HG03175 (cell line): ENCODE data around the gene BRF1.

Experiments
- ATAC-seq: cut with Tn5 transposase; IDR thresholded peaks from one replicate; pipeline ENCODE4 v1.9.1; 2021; ENCODE audit warnings: mild to moderate bottlenecking, moderate library complexity; ENCODE audit not compliant: unreplicated experiment

Gene BRF1

DNA sequence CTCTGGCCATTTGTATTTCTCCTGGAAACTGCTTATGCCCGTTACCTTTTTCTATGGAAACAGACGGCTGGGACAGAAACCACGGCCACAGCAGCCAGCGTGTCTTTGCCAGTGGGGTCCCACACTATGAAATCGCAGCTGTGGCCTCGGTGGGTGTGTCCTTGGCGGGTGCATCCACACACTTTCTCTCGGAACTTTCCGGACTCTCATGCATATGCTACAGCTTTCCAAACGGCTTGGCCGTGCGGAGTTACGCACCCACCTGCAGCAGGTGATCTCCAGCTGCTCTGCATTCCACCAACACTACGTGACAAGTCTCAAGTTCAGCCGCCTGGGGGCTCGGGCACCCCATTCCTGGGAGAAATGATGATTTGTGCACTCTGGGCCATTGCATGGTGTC lies 53.8 kb downstream of the BRF1 start:
- no peak for ATAC-seq

DNA sequence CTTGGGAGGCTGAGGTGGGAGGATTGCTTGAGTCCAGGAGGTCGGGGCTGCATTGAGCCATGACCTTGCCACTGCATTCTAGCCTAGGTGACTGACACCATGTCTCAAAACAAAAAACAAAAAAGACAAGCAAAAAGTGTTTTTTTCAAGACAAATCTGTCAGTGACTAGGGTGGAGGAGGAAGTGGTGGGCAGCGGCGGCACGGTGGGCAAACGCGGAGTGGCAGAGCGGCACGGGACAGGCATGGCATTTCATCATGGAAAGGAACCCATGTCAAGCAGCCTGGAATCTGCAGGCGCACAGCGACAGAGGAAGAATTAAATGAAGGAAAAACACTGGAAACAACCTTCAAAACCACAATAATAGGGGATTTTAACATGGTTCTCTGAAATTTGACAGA lies 56.5 kb downstream of the BRF1 start:
- ATAC-seq = no peak

DNA sequence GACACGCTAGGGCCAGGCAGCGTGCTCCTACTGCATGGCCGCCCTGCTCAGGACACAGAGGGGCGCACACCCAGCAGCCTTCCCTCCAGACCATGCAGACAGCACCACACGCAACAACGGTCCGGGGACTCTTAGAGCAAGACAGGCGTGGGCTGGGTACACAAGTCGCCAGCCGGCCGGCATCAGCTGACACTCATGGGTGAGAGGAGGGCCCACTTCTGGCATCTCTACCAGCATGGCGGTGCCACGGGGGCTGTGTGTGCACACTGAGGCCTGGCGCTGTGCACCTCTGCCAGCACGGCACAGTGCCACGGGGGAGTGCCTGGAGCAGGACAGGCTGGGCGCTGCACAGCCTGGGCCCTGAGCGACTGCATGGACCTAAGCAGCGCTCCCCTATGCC lies 59.2 kb downstream of the BRF1 start:
- no peak for ATAC-seq

DNA sequence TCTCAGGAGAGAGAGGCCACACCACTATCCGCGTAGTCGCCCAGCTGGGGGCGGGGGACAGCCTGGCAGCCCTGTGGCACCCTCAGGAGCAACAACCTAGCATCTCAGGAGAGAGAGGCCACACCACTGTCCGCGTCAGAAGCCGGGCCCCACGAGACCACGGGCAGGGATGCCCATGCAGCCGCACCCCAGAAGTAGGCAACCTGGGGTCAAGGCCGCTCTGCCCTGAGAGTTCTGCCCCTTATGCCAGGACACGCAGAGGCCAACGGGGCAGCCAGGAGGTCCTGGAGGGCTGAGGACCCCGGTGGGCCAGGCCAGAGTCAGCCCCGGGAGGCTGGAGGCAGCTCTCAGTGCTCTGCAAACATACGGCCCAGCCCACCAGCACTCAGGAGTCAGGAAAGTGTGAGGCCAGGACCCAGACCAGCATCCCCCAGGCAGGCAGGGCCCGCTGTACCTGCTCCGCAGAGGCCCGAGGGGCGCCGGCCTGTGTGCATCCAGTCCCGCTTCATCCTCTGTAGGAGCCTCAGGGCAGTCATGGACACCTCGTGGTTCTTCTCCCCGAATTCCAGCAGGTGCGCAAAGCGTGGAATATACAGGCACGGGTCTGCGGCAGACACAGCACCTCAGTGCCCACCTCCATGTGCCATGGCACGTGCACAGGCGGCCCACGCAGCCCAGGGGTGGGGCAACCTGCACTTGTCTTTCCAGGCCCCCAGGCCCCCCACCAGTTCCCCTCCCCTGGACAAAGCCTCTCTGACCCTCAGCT lies 59.8 kb downstream of the BRF1 start:
- no peak for ATAC-seq

DNA sequence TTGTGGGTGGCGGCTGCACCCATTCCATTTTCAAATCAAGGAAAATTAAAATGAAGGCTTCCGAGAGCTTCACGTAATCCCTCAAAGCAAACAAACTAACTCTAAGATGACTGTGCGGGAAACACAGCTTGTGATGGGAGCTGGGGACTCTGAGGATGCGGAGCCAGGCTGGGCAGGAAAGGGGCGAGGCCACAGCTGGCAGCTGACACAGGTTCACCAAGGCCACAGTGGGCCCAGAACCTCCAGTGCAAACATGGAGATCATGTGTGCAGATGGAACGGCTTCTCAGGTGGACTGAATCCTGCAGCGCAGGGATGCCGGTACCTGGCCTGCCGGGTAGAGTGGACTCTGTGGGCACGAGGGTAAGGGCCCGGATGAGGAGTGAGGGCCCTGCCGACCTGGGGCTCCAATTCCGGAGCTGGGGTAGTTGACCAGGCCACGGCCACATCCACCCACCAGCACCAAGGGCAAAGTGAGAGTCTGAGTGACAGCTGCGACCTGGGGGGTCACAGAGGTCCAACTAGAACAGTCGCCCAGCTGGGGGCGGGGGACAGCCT lies 71.6 kb downstream of the BRF1 start:
- ATAC-seq = no peak

DNA sequence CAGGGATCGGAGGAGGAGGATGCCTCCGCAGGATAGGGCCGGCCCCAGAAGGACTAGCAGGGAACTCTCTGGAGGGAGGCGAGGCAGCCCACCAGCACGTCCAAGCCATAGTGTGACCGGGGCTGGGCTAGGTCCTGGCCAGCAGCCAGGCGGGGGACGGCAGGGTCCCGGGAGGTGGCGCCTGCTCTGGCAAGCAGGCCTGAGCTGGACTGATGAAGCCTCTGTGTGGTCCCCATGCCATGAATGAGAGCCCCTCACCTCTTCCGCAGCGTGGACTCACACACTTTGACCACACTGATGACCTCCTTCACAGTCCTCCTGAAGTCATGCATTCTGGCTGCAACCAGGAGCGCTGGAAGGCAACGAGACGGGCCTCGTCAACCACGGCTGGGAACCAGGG lies 72.2 kb downstream of the BRF1 start:
- ATAC-seq = no peak

DNA sequence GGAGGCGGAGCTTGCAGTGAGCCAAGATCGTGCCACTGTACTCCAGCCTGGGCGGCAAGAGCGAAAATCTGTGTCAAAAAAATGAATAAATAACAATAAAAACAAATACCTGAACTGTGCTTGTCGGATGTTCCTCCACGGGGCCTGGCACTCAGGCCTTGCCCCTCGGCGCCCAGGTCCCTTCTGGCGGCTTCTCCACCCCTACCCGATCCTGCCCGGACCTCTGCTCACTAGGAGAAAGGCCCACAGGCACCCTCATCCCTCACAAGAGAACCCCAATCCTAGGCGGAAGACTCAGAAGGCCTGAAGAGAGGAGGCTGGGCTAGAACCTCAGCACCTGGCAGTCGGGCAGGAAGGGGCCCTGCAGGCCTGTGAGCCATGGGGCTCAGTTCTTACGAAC lies 73.5 kb downstream of the BRF1 start:
- ATAC-seq = no peak

DNA sequence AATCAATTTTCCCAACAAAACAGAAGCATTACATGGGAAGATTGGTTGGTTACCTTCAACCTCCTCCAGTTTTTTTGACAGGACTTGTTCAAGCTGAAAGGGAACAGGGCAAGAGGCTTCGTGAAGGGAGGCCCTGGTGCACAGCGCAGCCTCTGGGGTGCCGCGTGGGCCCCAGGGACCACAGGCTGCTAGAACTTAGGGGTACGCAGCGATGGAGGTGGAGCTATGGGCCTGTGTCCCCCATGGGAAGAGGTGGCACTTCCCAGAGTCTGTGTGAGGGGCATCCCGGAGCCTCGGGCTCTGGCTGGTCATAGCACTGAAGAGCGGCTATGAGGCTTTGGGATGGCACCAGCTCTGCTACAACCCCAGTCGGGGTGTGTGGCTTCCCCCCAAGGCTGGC lies 74.6 kb downstream of the BRF1 start:
- ATAC-seq = no peak

DNA sequence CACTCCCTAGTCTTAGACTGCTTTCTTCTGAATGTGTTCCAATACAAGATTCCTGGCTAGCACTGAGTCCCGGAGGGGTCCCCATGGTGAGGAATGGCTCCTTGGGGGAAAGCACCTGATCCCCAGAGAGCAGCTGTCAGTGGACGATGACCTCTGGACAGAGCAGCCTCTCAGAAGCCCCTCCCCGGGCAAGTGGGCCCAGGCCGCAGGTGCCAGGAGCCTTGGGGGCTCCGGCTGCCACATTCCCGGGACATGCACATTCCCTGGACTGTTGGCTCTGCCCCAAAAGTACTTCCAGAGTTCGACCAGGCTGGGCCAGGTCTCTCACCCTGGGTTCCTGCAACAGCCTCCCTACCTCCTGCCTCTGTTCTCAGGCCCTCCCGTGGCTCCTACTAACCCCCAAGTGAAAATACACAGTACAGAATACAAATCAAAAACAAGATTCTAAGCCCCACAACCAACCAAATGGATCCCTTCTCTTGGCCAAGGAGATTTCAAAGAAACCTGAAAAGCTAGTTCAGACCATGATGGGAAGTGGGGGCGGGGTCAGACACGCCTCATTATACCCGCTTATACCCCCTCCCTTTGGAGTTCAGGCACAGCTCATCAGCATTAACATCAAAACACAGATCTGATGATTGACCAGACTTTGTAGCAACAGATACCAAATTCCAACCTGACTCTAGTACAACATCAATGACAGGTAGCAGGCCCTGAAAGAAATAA lies 75.8 kb downstream of the BRF1 start:
- no peak for ATAC-seq

DNA sequence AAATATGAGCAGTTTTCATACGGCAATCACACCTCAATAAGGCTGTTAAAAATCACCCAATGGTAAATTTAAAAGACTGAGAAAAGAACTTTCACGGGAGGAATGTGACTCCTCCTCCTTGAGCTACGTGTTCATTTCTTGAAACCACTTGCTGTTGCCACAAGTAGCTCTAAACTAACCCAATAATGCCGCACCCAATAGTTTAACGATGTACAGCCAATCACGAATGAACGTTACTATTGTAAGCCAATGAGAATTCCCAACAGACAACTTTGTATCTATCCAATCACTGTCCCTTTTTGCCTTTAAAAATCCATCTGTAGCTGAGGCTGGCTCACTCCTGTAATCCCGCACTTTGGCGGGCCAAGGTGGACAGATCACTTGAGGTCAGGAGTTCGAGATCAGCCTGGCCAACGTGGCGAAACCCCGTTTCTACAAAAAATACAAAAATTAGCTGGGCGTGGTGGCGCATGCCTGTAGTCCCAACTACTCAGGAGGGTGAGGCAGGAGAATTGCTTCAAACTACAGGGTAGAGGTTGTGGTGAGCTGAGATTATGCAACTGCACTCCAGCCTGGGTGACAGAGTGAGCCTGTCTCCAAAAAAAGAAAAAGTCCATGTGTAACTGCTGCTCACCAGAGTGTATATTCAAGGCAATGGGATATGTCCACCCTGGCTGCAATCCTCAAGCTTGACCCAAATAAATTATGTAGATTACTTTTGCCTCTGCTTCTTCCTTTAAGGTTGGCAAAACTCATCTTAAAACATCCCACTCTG lies 76.8 kb downstream of the BRF1 start:
- ATAC-seq = no peak

DNA sequence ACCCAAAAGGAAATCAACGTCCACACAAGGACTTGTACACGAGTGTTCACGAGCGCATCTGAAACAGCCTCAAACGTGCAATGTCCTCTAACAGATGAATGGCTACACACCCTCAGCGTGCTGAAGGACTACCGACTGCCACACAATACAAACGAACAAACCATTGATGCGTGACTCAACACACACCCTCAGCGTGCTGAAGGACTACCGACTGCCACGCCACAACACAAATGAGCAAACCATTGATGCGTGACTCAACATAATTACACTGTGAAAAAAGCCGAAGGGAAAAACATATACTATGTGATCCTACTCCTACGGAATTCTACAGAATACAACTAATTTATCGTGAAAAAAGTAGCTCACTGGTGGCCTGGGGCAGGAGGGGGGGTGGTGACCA lies 77.5 kb downstream of the BRF1 start:
- ATAC-seq = no peak

DNA sequence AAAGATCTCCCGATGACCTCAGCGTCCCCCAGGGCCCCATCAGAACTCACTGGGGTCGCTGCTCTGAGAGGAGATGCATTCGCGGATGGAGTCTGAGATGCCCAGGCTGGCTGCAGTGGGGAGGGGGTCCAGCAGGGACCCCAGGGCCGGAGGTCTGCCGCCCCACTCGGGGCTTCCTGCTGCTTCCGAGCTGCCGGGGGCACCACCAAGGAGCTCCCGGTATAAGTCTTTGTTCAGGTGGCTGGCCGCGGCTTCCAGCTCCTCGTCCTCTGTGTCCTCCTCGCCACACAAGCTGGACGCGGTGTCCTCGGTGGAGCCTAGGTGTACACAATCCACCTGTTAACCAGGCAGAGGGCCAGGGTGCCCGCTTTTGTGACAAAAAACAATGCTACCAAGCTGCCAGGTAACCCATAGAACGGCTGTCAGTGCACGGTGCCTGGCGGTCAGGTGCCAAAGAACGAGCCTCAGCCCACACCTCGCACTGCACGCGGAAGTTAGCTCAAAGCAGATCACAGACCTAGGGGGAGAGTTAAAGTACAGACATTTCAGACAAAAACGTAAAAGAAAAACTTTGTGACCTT lies 79.1 kb downstream of the BRF1 start:
- no peak for ATAC-seq

DNA sequence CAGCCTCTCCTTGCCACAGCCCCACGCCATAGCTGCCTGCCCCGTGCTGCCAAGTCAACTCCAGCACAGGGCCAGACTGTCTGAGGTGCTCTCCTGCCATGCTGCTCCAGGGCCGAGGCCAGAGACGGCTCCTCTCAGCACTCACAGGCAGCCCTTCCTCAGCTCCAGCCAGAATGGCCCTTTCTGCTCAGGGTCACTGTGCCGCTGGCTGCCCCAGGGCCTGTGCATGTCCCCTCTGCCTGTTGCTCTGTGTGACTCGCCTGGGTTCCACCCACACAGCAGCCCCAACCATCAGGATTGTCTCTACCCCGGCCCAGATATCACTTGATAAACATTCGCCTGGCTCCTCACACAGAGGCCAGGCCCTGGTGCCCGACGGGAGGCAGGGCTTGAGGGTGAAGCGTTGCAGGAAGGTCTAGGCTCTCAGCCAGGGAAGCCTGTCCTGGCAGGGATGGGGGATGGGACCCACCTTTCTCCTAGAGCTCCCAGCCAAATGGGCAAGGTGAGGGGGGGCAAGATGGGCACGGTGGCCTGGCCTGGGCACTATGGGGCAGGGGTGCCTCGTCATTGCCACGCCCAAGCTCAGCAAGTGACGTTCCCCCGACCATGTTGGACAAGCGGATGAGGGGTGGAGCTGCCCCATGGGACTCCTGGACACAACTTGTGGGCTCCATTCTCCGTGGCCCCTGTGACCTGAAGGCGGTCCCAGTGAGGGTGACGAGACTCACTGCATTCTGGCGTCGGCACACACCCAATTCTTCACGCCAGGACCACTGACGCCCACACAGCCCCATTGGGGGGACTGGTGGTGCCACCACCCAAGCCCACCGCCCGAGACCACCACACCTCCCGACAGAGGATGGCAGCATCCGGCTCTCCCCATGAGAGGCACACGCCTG lies 79.9 kb downstream of the BRF1 start:
- no peak for ATAC-seq

DNA sequence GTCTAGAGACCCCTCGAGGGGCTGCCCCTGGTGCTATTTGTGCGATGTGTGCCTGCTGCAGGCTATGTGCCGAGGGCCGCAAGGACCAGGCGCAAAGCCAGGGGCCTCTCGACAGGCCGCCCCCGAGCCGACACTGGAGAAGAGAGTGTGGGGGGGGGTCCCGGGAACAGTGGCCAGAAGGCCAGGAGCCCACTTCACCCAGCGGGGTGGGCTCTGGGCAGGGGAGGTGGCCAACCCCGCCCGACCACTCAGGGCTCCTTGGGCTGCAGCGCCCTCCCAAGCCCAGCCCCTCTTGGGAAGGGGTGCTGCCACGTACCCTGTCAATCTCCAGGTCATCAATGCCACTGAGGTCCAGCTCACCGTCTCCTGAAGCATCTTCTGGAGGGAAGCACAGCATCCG lies 81.0 kb downstream of the BRF1 start:
- ATAC-seq = no peak

DNA sequence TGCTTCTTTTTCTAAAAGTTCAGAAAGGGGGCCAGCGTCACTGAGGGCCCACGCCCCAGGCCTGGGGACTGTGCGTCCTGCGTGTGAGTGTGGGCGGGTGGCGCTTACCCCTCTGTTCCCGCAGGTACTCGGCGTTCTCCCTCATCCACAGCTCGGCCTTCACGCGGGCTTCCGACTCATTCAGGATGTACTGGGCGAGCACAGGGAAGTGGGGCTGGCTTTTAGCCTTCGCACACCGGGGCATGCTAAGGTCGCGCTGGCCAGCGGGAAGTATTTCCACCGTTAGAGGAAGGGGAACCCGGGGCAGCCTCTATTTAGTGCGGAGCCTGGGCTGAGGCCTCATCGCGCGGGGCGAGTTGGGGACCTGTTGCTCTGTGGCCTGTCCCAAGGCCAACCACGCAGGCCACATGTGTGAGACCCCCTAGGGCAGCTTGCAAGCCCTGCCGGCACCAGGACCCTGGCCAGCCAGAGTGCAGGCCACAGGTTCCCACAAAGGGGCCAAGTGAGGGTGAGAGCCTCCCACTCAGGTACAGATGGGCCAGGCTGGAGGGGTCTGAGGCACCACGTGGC lies 81.7 kb downstream of the BRF1 start:
- ATAC-seq = no peak

DNA sequence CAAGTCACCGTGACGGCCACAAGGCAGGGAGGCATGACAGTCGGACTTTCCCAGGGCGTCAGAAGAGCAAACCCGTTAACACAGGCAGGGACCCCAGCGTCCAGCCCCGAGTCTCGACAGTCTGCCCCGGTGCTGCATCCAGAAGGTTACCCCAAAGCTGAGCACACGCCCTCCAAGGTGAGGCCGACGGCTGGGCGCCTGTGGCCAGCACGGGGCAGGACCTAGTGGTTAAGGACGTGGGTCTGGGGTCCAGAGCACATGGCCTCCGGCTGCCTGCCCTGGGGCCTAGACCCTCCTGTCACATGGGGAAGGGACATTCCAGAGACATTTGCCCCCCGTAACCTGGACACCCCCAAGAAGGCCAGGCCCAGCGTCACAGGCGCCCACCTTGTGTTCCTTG lies 82.2 kb downstream of the BRF1 start:
- no peak for ATAC-seq

DNA sequence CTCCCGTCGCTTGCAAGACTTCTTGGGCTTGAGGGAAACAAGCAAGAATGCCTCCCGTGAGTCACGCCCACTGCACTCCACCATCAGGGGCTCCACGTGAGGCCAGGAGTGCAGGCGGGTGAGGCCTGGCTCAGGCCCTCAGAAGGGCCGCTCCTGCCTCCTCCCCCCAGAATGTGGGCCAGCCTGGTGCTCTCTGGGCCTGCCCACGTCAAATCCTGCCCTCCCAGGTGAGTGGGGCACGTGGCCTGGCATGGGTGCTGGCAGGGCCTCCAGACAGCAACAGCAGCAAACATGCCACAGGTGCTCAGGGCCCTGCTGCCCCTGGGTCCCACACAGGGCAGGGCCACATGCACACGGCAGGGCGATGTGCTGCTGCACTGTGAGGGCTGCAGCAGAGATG lies 83.0 kb downstream of the BRF1 start:
- ATAC-seq = no peak

DNA sequence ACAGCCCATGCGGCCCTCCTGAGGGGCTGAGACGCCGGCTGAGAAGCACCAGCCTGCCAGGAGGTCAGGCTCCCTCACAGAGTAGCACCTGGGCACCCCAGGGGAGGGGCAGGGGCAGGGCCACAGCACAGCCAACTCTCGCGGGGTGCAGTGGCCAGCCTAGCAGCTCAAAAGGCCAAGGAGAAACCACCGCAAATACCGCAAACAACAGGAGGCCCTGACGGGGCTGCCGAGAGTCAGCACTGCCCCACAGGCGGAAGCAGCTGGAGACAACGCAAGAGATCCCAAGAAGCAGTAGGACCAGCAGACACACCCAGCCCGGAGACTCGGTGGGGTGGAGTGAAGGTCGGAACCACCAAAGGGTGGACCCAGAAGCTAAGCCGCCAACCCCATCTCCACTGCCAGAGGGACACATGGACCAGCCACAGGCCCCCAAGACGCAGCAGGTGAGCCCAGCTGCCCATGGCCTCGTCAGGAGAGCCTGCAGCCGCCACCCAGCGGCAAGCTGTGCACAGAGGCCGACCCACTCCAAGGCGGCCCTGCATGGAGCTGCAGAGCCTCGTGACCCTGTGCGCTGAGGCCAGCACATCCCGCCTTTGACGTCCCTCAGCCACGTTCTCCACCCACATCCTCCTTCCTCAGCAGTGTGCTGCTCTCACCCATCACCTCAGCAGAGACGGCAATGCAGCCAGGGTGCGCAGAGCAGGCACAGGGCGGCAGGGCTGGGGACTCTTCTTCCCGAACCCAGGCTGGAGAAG lies 84.1 kb downstream of the BRF1 start:
- ATAC-seq = no peak

DNA sequence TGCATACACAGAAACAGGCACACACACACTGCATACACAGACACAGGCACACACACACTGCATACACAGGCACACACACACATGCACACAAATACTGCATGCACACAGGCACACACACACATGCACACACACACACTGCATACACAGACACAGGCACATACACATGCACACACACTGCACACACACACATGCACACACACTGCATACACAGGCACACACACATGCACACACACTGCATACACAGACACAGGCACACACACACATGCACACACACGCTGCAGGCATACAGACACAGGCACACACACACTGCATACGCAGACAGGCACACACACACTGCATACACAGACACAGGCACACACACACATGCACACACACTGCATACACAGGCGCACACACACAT lies 85.2 kb downstream of the BRF1 start:
- no peak for ATAC-seq
